Parathyroid adenoma (tissue), 2 donors: ENCODE measurements around the gene COLQ.

Experiments used
- H2AFZ ChIP-seq: fragments of 300-600 bp; sonication (generic); one replicate; pipeline ENCODE4 v1.7.0; 2017; ENCODE audit warnings: antibody characterized with exemption, mild to moderate bottlenecking
- H3K27ac ChIP-seq: fragments of 300-600 bp; sonication (generic); one replicate; pipeline ENCODE4 v1.7.0; 2017
- H3K27me3 ChIP-seq: fragments of 300-600 bp; sonication (generic); one replicate; pipeline ENCODE4 v1.7.0; 2017; ENCODE audit warnings: low read length; ENCODE audit not compliant: control insufficient read depth, insufficient read depth
- H3K36me3 ChIP-seq: fragments of 300-600 bp; sonication (generic); one replicate; pipeline ENCODE4 v1.7.0; 2017; ENCODE audit warnings: low read length; ENCODE audit not compliant: control insufficient read depth, insufficient read depth
- H3K4me1 ChIP-seq: fragments of 300-600 bp; sonication (generic); one replicate; pipeline ENCODE4 v1.7.0; 2017; ENCODE audit warnings: control low read depth
- H3K4me2 ChIP-seq: fragments of 300-600 bp; sonication (generic); one replicate; pipeline ENCODE4 v1.7.0; 2017; ENCODE audit warnings: low read length
- H3K4me3 ChIP-seq: fragments of 300-600 bp; sonication (generic); one replicate; pipeline ENCODE4 v1.7.0; 2017; ENCODE audit warnings: low read depth, low read length
- H3K79me2 ChIP-seq: fragments of 300-600 bp; sonication (generic); one replicate; pipeline ENCODE4 v1.7.0; 2017; ENCODE audit warnings: control low read depth
- H3K9ac ChIP-seq: fragments of 300-600 bp; sonication (generic); one replicate; pipeline ENCODE4 v1.7.0; 2017; ENCODE audit warnings: mild to moderate bottlenecking
- H3K9me3 ChIP-seq: fragments of 300-600 bp; sonication (generic); one replicate; pipeline ENCODE4 v1.7.0; 2017; ENCODE audit warnings: low read length; ENCODE audit not compliant: control insufficient read depth
- CTCF ChIP-seq: fragments of 300-600 bp; sonication (generic); IDR thresholded peaks from one replicate; pipeline ENCODE4 v1.7.0; 2017; ENCODE audit warnings: antibody characterized with exemption, mild to moderate bottlenecking
- donor health status: primary hyperparathyroidism.

The COLQ gene

GRCh38 chr3:15519096-15519495 lies 2.4 kb downstream of the COLQ start:
- peaks cover 12% of the 10 kb centered on the region for H3K4me1 ChIP-seq

GRCh38 chr3:15514663-15515340 lies 6.7 kb downstream of the COLQ start:
- Histone ChIP-seq H3K27me3 (no peaks in the 10 kb centered on the region), H3K4me1 (peaks cover 10% of the 10 kb centered on the region), H3K79me2 (no peaks in the 10 kb centered on the region), H3K36me3 (no peaks in the 10 kb centered on the region), H3K9ac (no peak overlapping the region), H3K4me2 (no peak overlapping the region), H3K4me3 (no peak overlapping the region), H3K27ac (no peak overlapping the region), H2AFZ (no peak overlapping the region), H3K9me3 (no peaks in the 10 kb centered on the region)
- no peak for TF ChIP-seq CTCF

More at GRCh38 chr3:15519096-15519495, 2.4 kb downstream of the COLQ start:
- TF ChIP-seq CTCF = no peak
- no peak overlapping the region for H3K9ac ChIP-seq
- no peaks in the 10 kb centered on the region for H3K9me3 ChIP-seq
- no peaks in the 10 kb centered on the region for H3K27me3 ChIP-seq
- H2AFZ ChIP-seq = no peak overlapping the region
- H3K36me3 ChIP-seq = no peaks in the 10 kb centered on the region
- H3K4me3 ChIP-seq = no peak overlapping the region
- no peak overlapping the region for H3K4me2 ChIP-seq
- no peak overlapping the region for H3K27ac ChIP-seq
- H3K79me2 ChIP-seq = no peaks in the 10 kb centered on the region

GRCh38 chr3:15513810-15514662 lies 7.5 kb downstream of the COLQ start:
- H3K36me3 ChIP-seq = no peaks in the 10 kb centered on the region

GRCh38 chr3:15513116-15513515 lies 8.4 kb downstream of the COLQ start:
- TF ChIP-seq CTCF = no peak
- Histone ChIP-seq H3K9ac (no peak overlapping the region), H3K9me3 (no peaks in the 10 kb centered on the region), H3K4me3 (no peak overlapping the region), H3K79me2 (no peaks in the 10 kb centered on the region), H3K4me2 (no peak overlapping the region), H3K27me3 (no peaks in the 10 kb centered on the region), H3K4me1 (peaks cover 3% of the 10 kb centered on the region), H2AFZ (no peak overlapping the region), H3K36me3 (no peaks in the 10 kb centered on the region), H3K27ac (no peak overlapping the region)

More at GRCh38 chr3:15513810-15514662, 7.5 kb downstream of the COLQ start:
- Histone ChIP-seq H2AFZ (no peak overlapping the region), H3K27me3 (no peaks in the 10 kb centered on the region), H3K9ac (no peak overlapping the region), H3K79me2 (no peaks in the 10 kb centered on the region), H3K4me1 (peaks cover 4% of the 10 kb centered on the region), H3K27ac (no peak overlapping the region), H3K9me3 (no peaks in the 10 kb centered on the region), H3K4me3 (no peak overlapping the region), H3K4me2 (no peak overlapping the region)
- TF ChIP-seq CTCF = no peak
